Chondrocyte (in vitro differentiated cells): Measurements from ENCODE around the gene PCCA. TPM values are rescaled to one million over a fixed set of nuclear protein-coding genes. Genes with fewer than 3 reads are reported as not detected.

Source experiments
- DNase-seq: peaks from one replicate; pipeline ENCODE4 v3.0.0; 2021; ENCODE audit warnings: mixed read lengths, low spot score
- H3K27ac Mint-ChIP-seq: one replicate; pipeline ENCODE4 v1.8.0; 2021; ENCODE audit warnings: mild to moderate bottlenecking, moderate library complexity, mixed read lengths; ENCODE audit not compliant: unreplicated experiment
- H3K27me3 Mint-ChIP-seq: 2 replicates; pipeline ENCODE4 v1.8.0; 2021; ENCODE audit warnings: low read depth, mixed read lengths
- H3K36me3 Mint-ChIP-seq: 2 replicates; pipeline ENCODE4 v1.8.0; 2021; ENCODE audit warnings: low read depth, mixed read lengths
- H3K4me1 Mint-ChIP-seq: 2 replicates; pipeline ENCODE4 v1.8.0; 2021; ENCODE audit warnings: low read depth, mild to moderate bottlenecking, mixed read lengths
- H3K4me3 Mint-ChIP-seq: one replicate; pipeline ENCODE4 v1.8.0; 2021; ENCODE audit warnings: mild to moderate bottlenecking, moderate library complexity, mixed read lengths; ENCODE audit not compliant: unreplicated experiment
- H3K9me3 Mint-ChIP-seq: 2 replicates; pipeline ENCODE4 v1.8.0; 2021; ENCODE audit warnings: low read depth, mixed read lengths
- total RNA-seq: library from RNA; stranded (reverse); gene quantifications from 3 replicates; pipeline ENCODE4 v1.2.1, GENCODE V29; 2021
- TF ChIP-seq, protein P1 (sequence below): fragments of 200-600 bp; sonication (generic); IDR thresholded peaks from 2 replicates; pipeline ENCODE4 v1.5.0; 2021; ENCODE audit warnings: antibody characterized with exemption, mild to moderate bottlenecking, moderate library complexity

PCCA gene
- total RNA-seq, 1 donor from 2014 or later = 15.1 TPM

DNA sequence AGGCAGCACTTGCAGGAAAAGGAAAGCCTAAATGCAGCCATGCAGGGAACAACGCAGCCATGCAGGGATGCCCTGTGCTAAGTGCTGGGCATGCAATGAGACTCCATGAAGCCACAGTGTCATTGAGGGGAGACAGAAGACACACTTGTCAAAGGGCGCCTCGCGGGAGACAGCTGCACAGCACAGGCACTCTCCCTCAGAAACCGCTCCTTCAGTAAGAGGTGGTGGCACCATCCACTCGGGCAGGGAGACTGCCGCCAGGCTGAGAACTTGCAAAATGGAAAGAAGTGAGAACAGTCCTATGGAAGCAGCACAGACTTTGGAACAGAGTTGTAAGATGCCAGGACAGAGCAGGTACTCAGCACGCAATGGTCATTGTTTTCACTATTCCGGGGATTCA is 448.6 kb downstream of the PCCA start:
- Mint-ChIP-seq H3K27ac (no peak overlapping the region), H3K4me1 (peaks cover under 1% of the 10 kb centered on the region), H3K36me3 (peaks cover 15% of the 10 kb centered on the region), H3K27me3 (no peaks in the 10 kb centered on the region), H3K4me3 (no peak overlapping the region), H3K9me3 (no peaks in the 10 kb centered on the region)
- DNase-seq = no peak
- TF ChIP-seq, protein P1, sequence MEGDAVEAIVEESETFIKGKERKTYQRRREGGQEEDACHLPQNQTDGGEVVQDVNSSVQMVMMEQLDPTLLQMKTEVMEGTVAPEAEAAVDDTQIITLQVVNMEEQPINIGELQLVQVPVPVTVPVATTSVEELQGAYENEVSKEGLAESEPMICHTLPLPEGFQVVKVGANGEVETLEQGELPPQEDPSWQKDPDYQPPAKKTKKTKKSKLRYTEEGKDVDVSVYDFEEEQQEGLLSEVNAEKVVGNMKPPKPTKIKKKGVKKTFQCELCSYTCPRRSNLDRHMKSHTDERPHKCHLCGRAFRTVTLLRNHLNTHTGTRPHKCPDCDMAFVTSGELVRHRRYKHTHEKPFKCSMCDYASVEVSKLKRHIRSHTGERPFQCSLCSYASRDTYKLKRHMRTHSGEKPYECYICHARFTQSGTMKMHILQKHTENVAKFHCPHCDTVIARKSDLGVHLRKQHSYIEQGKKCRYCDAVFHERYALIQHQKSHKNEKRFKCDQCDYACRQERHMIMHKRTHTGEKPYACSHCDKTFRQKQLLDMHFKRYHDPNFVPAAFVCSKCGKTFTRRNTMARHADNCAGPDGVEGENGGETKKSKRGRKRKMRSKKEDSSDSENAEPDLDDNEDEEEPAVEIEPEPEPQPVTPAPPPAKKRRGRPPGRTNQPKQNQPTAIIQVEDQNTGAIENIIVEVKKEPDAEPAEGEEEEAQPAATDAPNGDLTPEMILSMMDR = no peak

DNA sequence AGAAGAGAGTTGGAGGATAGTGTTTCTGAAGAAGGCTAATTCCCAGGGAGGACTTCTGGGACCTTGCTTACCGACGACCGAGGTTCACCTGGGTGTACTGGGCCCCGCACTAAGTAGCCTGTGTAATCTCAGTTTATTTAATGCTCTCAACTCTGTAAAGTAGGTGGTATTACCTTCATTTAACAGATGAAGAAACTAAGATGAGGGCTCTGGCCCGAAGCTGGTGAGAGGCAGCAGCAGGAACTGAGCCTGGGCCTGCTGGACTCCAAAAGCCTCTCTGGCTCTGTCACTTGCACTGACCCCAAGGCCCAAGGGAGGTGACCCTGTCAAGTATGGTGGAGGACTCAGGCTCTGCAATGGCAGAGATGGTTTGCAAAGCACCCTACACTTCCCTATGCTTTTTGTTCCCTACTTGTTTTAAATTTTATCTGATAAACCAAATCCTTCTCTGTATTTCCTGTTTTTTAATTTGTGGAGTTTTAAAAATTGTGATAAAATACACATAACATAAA is 449.1 kb downstream of the PCCA start:
- no peak for DNase-seq
- no peaks in the 10 kb centered on the region for H3K27me3 Mint-ChIP-seq
- TF ChIP-seq, protein P1 = no peak
- H3K27ac Mint-ChIP-seq = no peak overlapping the region
- H3K9me3 Mint-ChIP-seq = no peaks in the 10 kb centered on the region
- H3K4me1 Mint-ChIP-seq = peaks cover 6% of the 10 kb centered on the region
- peaks cover 15% of the 10 kb centered on the region for H3K36me3 Mint-ChIP-seq
- H3K4me3 Mint-ChIP-seq = no peak overlapping the region

DNA sequence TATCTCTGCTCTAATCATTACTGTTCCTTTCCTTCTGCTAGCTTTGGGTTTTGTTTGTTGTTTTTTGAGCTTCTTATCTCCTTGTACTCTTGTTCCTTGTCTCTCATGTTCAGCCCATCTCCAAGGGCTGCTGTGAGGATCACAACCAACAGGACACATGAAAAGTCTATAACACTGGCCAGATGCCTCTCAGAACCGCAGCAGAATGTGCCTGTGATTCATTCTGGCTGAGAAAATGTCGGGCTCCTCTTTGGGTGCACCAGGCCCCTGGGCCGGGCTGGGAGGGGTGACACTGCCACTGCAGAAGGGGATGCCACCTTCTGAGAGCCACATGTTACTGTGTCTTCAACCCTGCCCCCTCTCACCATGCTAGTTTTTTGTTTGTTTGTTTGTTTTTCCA is 451.7 kb downstream of the PCCA start:
- H3K27ac Mint-ChIP-seq = no peak overlapping the region
- H3K4me3 Mint-ChIP-seq = no peak overlapping the region
- no peak for DNase-seq
- H3K9me3 Mint-ChIP-seq = no peaks in the 10 kb centered on the region
- no peaks in the 10 kb centered on the region for H3K27me3 Mint-ChIP-seq
- TF ChIP-seq, protein P1 = no peak
- peaks cover 29% of the 10 kb centered on the region for H3K4me1 Mint-ChIP-seq
- peaks cover 13% of the 10 kb centered on the region for H3K36me3 Mint-ChIP-seq

DNA sequence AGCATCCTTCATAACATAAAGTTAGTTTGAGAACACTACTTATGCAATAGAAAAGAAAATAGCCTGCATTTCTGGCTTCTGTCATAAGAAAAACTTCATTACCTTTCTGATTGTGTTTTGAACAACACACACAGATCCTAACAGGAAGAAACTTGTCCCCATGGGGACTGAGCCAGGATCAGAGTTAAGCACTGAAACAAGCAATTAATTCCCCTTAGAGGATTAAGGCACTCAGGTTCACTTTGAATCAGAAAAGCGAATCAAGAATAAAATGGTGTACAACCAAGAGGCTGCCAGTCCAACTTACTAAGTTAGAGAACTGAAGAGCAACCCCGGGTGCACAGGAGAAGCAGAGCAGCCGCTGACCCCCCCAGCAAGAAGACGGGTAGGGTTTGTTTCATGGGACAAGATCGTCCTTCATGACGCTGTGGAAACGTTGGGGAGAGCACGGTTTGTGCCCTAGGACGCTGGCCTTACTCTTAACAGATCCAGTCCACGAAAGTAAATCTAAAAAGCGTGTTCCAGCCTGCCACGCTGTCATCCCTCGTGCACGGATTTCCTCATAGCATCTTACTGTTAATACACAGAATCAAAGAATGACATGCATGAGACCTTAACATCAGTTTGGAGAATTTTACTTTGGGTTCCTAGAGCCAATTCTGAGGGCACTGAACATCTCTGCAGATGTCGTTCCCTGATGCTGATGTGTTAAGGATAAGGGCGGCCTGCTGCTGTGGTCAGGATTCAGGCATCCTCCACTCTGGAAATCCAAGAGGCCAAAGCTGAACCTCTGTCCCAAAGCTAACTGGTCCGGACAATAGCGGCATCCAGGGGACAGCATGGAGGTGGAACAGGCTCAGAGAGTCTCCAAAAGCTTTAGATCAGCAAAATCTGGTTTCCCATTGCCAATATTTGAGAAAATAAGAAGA is 453.3 kb downstream of the PCCA start:
- TF ChIP-seq, protein P1 = no peak
- H3K36me3 Mint-ChIP-seq = peaks cover 11% of the 10 kb centered on the region
- no peaks in the 10 kb centered on the region for H3K9me3 Mint-ChIP-seq
- H3K4me3 Mint-ChIP-seq = no peak overlapping the region
- no peaks in the 10 kb centered on the region for H3K27me3 Mint-ChIP-seq
- peak overlapping the region; percentile 36 for H3K27ac Mint-ChIP-seq
- DNase-seq = no peak
- H3K4me1 Mint-ChIP-seq = peaks cover 42% of the 10 kb centered on the region

DNA sequence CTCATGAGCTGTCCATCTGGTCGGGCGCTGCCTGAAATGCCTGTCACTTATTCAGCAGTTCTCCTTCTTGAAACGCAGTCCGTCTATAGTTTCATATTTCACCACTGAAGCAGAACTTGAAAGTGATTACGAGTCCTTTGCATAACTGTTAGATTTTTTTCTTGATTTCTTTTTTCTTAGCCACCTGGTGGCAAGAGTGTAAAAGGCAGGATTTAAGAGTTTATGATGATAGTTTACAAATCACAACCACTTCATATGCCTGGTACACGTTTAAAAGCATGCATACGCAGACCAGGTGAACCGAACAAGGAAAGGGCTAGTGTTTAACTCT is 453.9 kb downstream of the PCCA start:
- no peak for DNase-seq
- H3K36me3 Mint-ChIP-seq = peaks cover 7% of the 10 kb centered on the region
- peaks cover 48% of the 10 kb centered on the region for H3K4me1 Mint-ChIP-seq
- no peak overlapping the region for H3K4me3 Mint-ChIP-seq
- TF ChIP-seq, protein P1 = peak; percentile 82
- H3K27me3 Mint-ChIP-seq = no peaks in the 10 kb centered on the region
- H3K27ac Mint-ChIP-seq = peak overlapping the region; percentile 36
- no peaks in the 10 kb centered on the region for H3K9me3 Mint-ChIP-seq
